RWPE2 (cell line): ENCODE data around the gene TARBP2.
"Not testable (repeated sequence)": the region's sequence is repeated elsewhere in the genome, so short reads cannot be mapped to it uniquely, and the experiment has no call there.

Experiments used
- ATAC-seq: fragments of 200-7000 bp; cut with Tn5 transposase; 3 replicates; pipeline ENCODE4 v1.9.1; 2021; ENCODE audit warnings: low read depth
- DNase-seq: peaks from one replicate; pipeline ENCODE4 v3.0.0-alpha.2; 2020; ENCODE audit warnings: low spot score
- H3K27ac ChIP-seq: fragments of 450-650 bp; 2 replicates; pipeline ENCODE4 v1.5.1; 2017; ENCODE audit warnings: mild to moderate bottlenecking; ENCODE audit not compliant: poor library complexity, severe bottlenecking
- H3K27me3 ChIP-seq: fragments of 250-450 bp; sonication (Bioruptor Pico); 2 replicates; pipeline ENCODE4 v1.5.1; 2021; ENCODE audit warnings: mild to moderate bottlenecking, moderate library complexity; ENCODE audit not compliant: insufficient read depth, poor library complexity, severe bottlenecking
- H3K36me3 ChIP-seq: fragments of 250-450 bp; sonication (Bioruptor Pico); 2 replicates; pipeline ENCODE4 v1.5.1; 2020; ENCODE audit warnings: low read depth, mild to moderate bottlenecking, moderate library complexity
- H3K4me1 ChIP-seq: fragments of 250-450 bp; sonication (Bioruptor Pico); 2 replicates; pipeline ENCODE4 v1.5.1; 2021; ENCODE audit warnings: mild to moderate bottlenecking, moderate library complexity; ENCODE audit not compliant: insufficient read depth, poor library complexity, severe bottlenecking
- H3K4me3 ChIP-seq: fragments of 250-450 bp; sonication (Bioruptor Pico); 2 replicates; pipeline ENCODE4 v1.5.1; 2021; ENCODE audit warnings: mild to moderate bottlenecking, moderate library complexity; ENCODE audit not compliant: severe bottlenecking
- H3K9me3 ChIP-seq: fragments of 250-450 bp; sonication (Bioruptor Pico); 2 replicates; pipeline ENCODE4 v1.5.1; 2021; ENCODE audit warnings: mild to moderate bottlenecking, moderate library complexity; ENCODE audit not compliant: severe bottlenecking
- TF ChIP-seq, protein P1 (sequence below): fragments of 450-650 bp; IDR thresholded peaks from one replicate; pipeline ENCODE4 v1.5.1; 2017; ENCODE audit warnings: mild to moderate bottlenecking, moderate library complexity; ENCODE audit not compliant: poor library complexity, severe bottlenecking

Gene TARBP2

DNA sequence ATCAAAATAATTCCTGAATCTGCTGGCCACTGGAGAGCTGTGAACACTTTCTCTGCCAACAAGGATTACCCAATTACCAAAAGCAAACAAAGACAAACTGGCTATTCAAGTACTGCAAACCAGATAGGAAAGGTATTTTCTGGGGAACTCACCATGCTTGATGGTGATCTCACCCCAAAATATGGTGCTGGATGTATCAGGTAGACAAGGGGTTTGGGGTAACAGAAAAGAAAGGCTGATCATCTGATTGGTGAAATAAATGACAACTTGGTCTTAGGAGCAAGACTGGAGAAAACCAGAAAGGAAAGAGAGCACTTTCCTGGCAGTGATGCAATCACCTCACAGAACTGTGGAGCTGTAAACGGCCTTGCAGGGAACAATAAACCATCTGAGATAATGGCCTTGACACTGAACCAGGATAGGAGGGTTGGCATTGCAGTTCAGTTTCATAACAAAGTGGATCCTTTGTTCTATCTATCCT is 37.2 kb downstream of the TARBP2 start:
- peak overlapping the region; percentile 14 for H3K27ac ChIP-seq
- ATAC-seq (peak; percentile 65), DNase-seq (no peak)
- H3K9me3 ChIP-seq, result no peaks in the 10 kb centered on the region
- no peaks in the 10 kb centered on the region for H3K27me3 ChIP-seq
- H3K4me3 ChIP-seq, result no peak overlapping the region
- TF ChIP-seq, protein P1, sequence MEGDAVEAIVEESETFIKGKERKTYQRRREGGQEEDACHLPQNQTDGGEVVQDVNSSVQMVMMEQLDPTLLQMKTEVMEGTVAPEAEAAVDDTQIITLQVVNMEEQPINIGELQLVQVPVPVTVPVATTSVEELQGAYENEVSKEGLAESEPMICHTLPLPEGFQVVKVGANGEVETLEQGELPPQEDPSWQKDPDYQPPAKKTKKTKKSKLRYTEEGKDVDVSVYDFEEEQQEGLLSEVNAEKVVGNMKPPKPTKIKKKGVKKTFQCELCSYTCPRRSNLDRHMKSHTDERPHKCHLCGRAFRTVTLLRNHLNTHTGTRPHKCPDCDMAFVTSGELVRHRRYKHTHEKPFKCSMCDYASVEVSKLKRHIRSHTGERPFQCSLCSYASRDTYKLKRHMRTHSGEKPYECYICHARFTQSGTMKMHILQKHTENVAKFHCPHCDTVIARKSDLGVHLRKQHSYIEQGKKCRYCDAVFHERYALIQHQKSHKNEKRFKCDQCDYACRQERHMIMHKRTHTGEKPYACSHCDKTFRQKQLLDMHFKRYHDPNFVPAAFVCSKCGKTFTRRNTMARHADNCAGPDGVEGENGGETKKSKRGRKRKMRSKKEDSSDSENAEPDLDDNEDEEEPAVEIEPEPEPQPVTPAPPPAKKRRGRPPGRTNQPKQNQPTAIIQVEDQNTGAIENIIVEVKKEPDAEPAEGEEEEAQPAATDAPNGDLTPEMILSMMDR, result no peak
- peaks cover 13% of the 10 kb centered on the region for H3K4me1 ChIP-seq
- H3K36me3 ChIP-seq, result peaks cover 70% of the 10 kb centered on the region

DNA sequence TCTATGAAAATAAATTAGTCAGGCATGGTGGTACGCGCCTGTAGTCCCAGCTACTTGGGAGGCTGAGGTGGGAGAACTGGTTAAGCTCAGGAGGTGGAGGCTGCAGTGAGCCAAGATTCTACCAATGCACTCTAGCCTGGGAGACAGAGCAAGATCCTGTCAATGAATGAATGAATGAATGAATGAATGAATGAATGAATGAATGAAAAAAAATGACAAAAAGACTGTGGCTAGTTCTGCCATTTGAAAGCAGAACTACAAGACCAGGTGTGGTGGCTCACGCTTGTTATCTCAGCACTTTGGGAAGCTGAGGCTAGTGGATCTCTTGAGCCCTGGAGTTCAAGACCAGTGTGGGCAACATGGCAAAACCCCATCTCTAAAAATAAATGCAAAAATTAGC is 38.4 kb downstream of the TARBP2 start:
- no peaks in the 10 kb centered on the region for H3K27me3 ChIP-seq
- ATAC-seq (no peak), DNase-seq (no peak)
- no peaks in the 10 kb centered on the region for H3K9me3 ChIP-seq
- H3K36me3 ChIP-seq, result peaks cover 67% of the 10 kb centered on the region
- H3K4me3 ChIP-seq, result no peak overlapping the region
- H3K27ac ChIP-seq, result no peak overlapping the region
- TF ChIP-seq, protein P1, result no peak
- H3K4me1 ChIP-seq, result peaks cover 13% of the 10 kb centered on the region

DNA sequence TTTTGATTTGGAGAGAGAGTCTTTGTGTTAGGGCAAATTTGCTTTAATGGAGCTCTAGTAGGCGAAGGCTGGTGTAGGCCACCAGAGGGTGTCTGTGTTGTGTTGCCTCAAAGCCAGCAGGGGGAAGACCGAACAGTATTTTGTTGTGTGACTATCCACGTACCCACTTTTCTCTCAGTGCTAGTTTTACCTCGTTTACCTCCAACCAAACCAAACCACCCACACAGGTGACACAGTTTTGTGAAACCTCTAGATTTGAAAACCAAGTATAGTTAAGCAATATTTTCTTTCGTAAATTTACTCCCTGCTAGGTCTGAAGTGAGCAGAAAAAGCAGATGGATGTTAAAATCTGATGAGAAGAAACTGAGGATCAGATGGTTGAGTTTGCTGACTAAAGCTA is 42.5 kb downstream of the TARBP2 start:
- DNase-seq (no peak), ATAC-seq (peak; percentile 89)
- Histone ChIP-seq H3K27me3 (no peaks in the 10 kb centered on the region), H3K4me1 (peaks cover 3% of the 10 kb centered on the region), H3K36me3 (peaks cover 41% of the 10 kb centered on the region), H3K9me3 (no peaks in the 10 kb centered on the region), H3K4me3 (no peak overlapping the region), H3K27ac (no peak overlapping the region)
- TF ChIP-seq, protein P1, result peak; percentile 83

DNA sequence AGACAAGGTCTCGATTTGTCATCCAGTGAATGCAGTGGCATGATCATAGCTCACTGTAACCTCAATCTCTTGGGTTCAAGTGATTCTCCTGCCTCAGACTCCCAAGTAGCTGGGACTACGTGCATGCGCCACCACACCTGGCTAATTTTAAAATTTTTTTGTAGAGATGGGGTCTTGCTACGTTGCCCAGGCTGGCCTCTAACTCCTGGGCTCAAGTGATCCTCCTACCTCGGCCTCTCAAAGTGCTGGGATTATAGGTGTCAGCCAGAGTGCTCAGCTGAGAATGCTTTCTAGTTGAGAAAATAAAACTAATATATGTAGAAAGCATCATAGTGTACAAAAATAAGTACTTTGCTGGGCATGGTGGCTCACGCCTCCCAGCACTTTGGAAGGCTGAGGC is 47.3 kb downstream of the TARBP2 start:
- H3K27ac ChIP-seq, H3K9me3 ChIP-seq: not testable (repeated sequence)

DNA sequence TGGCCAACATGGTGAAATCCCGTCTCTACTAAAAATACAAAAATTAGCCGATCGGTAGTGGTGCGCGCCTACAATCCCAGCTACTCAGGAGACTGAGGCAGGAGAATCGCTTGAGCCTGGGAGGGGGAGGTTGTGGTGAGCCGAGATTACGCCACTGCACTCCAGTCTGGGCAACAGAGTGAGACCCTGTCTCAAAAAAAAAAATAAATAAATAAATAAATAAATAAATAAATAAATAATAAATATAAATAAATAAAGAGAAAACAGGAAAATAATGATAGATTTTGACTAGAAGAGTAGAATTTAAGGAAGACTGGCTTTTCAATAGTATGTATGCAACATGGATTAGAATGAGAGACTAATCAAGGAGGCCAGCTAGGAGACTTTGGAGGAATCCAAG is 49.0 kb downstream of the TARBP2 start:
- H3K27me3 ChIP-seq, H3K4me1 ChIP-seq, H3K27ac ChIP-seq, H3K4me3 ChIP-seq, H3K9me3 ChIP-seq, DNase-seq, ATAC-seq: not testable (repeated sequence)
- H3K36me3 ChIP-seq, result peaks cover 28% of the 10 kb centered on the region

More for the DNA sequence above, 47.3 kb downstream of the TARBP2 start:
- not testable (repeated sequence) for H3K27me3 ChIP-seq, H3K4me3 ChIP-seq, ATAC-seq, DNase-seq, H3K4me1 ChIP-seq
- H3K36me3 ChIP-seq, result peaks cover 36% of the 10 kb centered on the region

DNA sequence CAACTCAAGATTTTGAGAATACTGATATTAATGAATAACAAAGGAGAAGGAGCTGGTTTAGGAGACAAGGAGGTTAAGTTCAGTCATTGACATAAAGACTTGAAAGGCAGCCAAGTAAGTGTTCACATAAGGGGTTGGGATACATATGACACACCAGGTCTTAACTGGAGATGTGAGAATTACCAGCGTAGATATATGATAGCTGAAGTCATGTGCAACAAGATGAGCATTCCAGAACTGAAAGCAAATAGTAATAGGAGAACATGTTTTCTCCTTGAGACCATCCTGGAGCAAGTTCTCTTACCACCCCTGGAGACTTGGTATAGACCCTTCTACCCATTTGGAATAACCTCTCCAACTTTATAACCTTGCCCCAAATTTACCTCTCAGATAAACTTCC is 49.5 kb downstream of the TARBP2 start:
- Histone ChIP-seq H3K27me3 (no peaks in the 10 kb centered on the region), H3K27ac (no peak overlapping the region), H3K36me3 (peaks cover 28% of the 10 kb centered on the region), H3K9me3 (no peaks in the 10 kb centered on the region), H3K4me1 (peaks cover 8% of the 10 kb centered on the region), H3K4me3 (no peak overlapping the region)
- DNase-seq, result no peak
- ATAC-seq, result peak; percentile 76
- TF ChIP-seq, protein P1, result no peak
